Heart left ventricle (tissue), 13 donors: ENCODE data around the gene NOTCH2NLA.
"Not testable (repeated sequence)": the region's sequence is repeated elsewhere in the genome, so short reads cannot be mapped to it uniquely, and the experiment has no call there.

Experiments used
- CTCF ChIP-seq, 12 donors: fragments of 200-600 bp; sonication (generic) in 4 of 12; IDR thresholded peaks; one replicate each; pipeline versions ENCODE4 v1.5.0 to v1.8.0; 2018 to 2022; ENCODE audit warnings: antibody characterized with exemption in 12 of 12, mild to moderate bottlenecking in 5 of 12
- POLR2A ChIP-seq, 2 donors: fragments of 450-650 bp; IDR thresholded peaks; one replicate each; pipeline ENCODE4 v1.6.1; 2017; ENCODE audit warnings: antibody characterized with exemption in 2 of 2, mild to moderate bottlenecking in 2 of 2, moderate library complexity in 2 of 2
- donor health status: ischemic (EF 13 %, LVEDD 7.1; RV severe dilation, severe dysfunction).
- donor health status: DM: no; HTN: yes; CAD: no.
- donor health status: DM: no; HTN: no; CAD: no.
- donor health status: ischemic (EF 25% LVEDD 6.9; RV normal size, moderate dysfunction).
- donor health status: ischemic (EF 25% LVEDD 5.7; RV mildly dilated, moderate dysfunction).
- donor health status: ischemic (EF 35%, LVEDD 5.7; RV mildly dilated, moderate dysfunction).
- donor health status: nonischemic (EF 11% LVEDD 7.7; RV severe dilation, severe dysfunction).
- donor health status: DM: yes; HTN: yes; CAD: no.
- donor health status: PGD.
- donor health status: ischemic (EF 29% LVEDD 5.4; RV normal size, mild dysfunction).
- donor health status: nonischemic (EF 23%, LVEDD 6.1; RV moderate dilation, normal function).

DNA sequence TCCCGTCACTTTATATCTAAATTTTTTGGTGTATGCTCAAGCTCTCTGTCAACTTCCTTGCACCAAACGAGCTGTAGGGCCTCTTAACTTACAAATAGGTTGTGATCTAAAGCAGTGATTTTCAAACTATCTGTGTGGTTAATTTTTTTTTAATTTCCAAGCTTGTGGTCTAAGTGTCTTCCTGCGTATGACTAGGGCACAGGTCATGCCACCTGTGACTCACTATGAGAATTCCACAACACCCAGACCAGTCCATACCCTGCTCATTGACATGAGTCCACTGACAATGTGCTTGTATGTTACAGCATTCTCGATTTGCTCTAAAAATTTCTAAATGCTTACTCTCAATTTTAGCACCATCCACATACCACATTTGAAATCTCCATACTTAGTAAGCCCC lies 19.8 kb upstream of the NOTCH2NLA start:
- TF ChIP-seq CTCF, POLR2A (IDR thresholded peaks at IDR 0.05): not testable (repeated sequence)
